GM12875 (cell line): ENCODE results near the gene MMP28.

Experiments used
- H3K4me3 ChIP-seq: one replicate; pipeline ENCODE4 v1.5.1; 2011; ENCODE audit warnings: low read depth, low read length, control low read depth
- CTCF ChIP-seq: IDR thresholded peaks from 2 replicates; pipeline ENCODE4 v1.5.1; 2011; ENCODE audit warnings: low read depth, mild to moderate bottlenecking, control low read depth, inconsistent platforms, low read length, moderate library complexity, borderline replicate concordance; ENCODE audit not compliant: insufficient read depth

MMP28 gene

DNA sequence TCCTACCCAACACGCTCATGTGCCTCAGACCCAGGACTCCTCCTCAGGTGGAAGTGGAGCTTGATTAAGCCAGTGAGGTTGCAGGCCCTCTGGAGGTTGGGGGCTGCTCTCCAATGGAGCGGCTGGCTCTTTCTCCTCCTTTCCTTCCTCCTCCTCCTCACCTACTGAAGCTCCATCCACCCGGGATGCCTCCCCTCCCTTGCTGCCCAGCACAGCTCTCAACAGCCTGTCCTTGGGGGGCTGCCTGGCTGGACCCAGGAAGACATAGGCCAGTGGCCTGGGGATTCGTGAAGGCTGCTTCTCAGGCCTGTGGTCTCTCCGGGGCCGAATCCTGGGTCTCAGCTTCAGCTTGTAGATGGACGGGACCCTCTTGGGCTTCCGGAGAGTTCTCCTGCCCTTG, 50.6 kb downstream of the MMP28 start:
- TF ChIP-seq CTCF: no peak
- H3K4me3 ChIP-seq: no peak overlapping the region

DNA sequence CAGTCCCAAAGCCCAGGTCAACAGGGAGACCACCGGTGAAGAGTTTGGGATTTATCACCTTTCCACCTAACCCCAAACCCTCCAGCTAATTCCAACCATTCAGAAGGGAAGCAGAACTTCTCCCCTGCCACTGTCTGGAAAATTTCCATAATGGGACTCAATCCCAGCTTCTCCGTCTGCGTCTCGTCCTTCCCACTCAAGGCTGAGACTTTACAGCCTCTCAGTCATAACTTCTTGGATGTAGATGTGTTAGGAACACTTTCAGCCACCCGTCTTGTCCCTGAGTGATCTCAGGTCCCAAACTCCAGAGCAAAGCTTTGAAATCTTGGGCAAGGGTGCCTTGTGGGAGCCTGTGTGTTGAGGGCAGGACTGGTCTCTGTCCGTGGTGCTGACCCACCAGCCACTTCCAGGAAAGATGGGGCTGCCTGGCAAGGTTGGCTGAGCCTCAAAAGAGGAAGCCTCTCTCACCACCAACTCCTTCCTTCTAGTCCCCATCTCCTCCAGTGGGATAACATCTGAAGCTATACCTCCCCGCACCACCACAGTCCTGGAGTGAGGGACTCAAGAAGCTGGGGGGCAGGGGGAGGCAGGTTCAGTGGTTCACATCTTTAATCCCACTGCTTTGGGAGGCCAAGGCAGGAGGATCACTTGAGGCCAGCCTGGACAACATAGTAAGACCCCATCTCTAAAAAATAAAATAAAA, 51.7 kb downstream of the MMP28 start:
- no peak overlapping the region for H3K4me3 ChIP-seq
- TF ChIP-seq CTCF: no peak

- TF ChIP-seq CTCF: no peak
- no peak overlapping the region for H3K4me3 ChIP-seq
These were observed 52.5 kb downstream of the MMP28 start for GRCh38 chr17:35742896-35743477.

GRCh38 chr17:35742496-35742895, 52.9 kb downstream of the MMP28 start:
- no peak overlapping the region for H3K4me3 ChIP-seq
- no peak for TF ChIP-seq CTCF

- TF ChIP-seq CTCF: no peak
- H3K4me3 ChIP-seq: no peak overlapping the region
These were observed 54.2 kb downstream of the MMP28 start for GRCh38 chr17:35740997-35741931.

- no peak for TF ChIP-seq CTCF
- no peak overlapping the region for H3K4me3 ChIP-seq
These were observed 55.2 kb downstream of the MMP28 start for GRCh38 chr17:35740216-35740615.
